ENCODE measurements around the gene GUCA2A.

GRCh38 chr1:42175314-42176054, 10.9 kb upstream of the GUCA2A start:
- no peak for TF ChIP-seq CTCF (IDR thresholded peaks at IDR 0.05 in 4 of 5, conservative IDR thresholded peaks at IDR 0.05 in 1 of 5)
- no peak for TF ChIP-seq POLR2A (IDR thresholded peaks at IDR 0.05)
